ENCODE data around the gene NEURL4.

Gene NEURL4

DNA sequence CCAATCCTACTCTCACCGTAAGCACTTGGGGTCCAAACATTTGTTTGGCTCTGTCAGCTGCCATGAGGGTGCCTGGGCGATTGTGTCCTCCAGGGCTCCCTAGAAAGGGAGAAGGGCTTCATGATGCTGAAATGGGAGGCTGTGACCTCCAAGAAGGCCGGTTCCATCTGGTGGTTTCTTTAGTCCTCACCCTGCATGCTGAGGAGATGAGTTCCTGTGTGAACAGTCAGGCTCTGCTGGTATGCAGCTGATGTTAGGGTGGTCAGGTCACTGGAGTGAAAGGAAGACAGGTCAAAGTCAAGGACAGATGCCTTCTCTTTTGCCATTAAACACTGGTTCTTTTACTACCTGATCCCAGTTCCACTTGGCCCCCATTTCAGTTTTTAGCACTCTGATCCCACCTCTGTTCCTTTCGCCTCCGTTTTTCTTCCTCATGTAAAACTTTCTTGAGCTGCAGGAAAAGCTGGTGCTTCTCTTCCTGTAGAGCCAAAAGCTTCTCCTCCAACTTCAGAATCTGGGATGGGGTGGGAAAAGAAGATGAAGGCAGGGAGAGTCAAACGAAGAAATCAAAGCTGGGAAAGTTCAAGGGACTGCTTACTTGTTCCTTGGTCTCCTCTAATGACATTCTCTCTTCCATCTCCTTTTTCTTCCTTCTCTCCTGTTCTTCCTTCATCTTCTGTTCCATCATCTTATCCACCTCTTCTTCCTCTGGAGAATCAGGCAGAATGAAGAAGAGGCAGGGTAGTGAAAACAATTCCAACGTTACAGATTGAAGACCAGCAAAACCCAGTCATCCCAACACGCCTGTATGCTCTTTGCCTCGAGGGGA lies 15.0 kb downstream of the NEURL4 start:
- Histone ChIP-seq H3K36me3 (ENCODE audit: control insufficient read depth, low read length) (peaks cover 86% of the 10 kb centered on the region), H3K27ac (ENCODE audit: low read depth, low read length) (peak overlapping the region; percentile 73)

DNA sequence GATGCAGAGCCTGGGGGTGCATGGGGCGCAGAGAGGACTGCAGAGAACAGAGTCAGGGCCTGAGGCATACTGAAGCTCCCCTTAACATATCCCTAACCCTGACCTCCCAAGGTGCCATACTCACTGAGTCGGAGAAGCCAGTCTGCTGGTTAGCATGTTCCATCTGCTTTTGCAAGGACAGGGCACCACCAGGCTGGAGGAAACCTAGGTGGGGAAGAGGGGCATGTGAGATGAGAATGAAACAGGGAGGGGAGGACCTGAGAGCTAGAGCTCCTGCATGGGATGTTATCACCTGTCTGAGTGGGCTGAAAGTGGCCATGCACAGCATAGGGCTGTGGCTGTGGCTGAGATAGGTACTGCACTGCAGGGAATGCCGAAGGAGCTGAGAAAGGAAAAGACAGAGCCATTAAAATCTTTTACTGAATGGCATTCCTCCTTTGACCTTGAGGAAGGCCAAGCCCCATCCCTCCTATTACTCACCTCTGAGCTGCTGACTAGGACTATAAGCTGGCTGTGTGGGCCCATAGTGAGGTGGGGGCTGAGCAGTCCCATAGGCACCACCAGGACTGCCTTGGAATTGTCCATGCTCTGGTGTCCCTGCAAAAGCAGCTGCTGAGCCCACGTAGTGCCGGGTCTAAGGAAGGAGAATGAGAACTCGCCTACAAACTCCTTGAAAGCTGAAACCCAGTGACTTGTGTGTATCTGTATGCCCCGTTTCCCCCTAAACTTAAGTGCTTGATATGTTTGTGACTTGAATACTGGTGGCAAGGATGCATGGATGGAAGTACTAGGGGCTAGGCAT lies 15.8 kb downstream of the NEURL4 start:
- H3K36me3 ChIP-seq (ENCODE audit: control insufficient read depth, low read length), result peaks cover 86% of the 10 kb centered on the region
- H3K27ac ChIP-seq (ENCODE audit: low read depth, low read length), result peak overlapping the region; percentile 73
- no peak for TF ChIP-seq EZH2phosphoT487 (IDR thresholded peaks at IDR 0.05; ENCODE audit: borderline replicate concordance, low read length)
- TF ChIP-seq, protein P1, sequence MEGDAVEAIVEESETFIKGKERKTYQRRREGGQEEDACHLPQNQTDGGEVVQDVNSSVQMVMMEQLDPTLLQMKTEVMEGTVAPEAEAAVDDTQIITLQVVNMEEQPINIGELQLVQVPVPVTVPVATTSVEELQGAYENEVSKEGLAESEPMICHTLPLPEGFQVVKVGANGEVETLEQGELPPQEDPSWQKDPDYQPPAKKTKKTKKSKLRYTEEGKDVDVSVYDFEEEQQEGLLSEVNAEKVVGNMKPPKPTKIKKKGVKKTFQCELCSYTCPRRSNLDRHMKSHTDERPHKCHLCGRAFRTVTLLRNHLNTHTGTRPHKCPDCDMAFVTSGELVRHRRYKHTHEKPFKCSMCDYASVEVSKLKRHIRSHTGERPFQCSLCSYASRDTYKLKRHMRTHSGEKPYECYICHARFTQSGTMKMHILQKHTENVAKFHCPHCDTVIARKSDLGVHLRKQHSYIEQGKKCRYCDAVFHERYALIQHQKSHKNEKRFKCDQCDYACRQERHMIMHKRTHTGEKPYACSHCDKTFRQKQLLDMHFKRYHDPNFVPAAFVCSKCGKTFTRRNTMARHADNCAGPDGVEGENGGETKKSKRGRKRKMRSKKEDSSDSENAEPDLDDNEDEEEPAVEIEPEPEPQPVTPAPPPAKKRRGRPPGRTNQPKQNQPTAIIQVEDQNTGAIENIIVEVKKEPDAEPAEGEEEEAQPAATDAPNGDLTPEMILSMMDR (IDR thresholded peaks at IDR 0.05; ENCODE audit: low read depth, low read length, poor library complexity, severe bottlenecking), result peak; percentile 24
- no peaks in the 10 kb centered on the region for H3K9me2 ChIP-seq (replicated peaks; ENCODE audit: control insufficient read depth, low read length)
- peak overlapping the region; percentile 98 for H3K4me2 ChIP-seq (ENCODE audit: low read length)
- no peaks in the 10 kb centered on the region for H3K27me3 ChIP-seq (ENCODE audit: control insufficient read depth, low read length)
- H3K4me3 ChIP-seq (ENCODE audit: low read length), result peak overlapping the region; percentile 85
- H3K79me2 ChIP-seq (ENCODE audit: control insufficient read depth, low read length), result peaks cover 59% of the 10 kb centered on the region
- peaks cover 34% of the 10 kb centered on the region for H4K20me1 ChIP-seq (ENCODE audit: control insufficient read depth, insufficient read depth, low read depth, low read length)
- peaks cover 58% of the 10 kb centered on the region for H3K4me1 ChIP-seq (ENCODE audit: control insufficient read depth, low read length)
- H3F3A ChIP-seq (ENCODE audit: control insufficient read depth, insufficient read depth), result peaks cover 72% of the 10 kb centered on the region
- no peaks in the 10 kb centered on the region for H3K9me3 ChIP-seq (ENCODE audit: control insufficient read depth, insufficient read depth, low read length)

More for the DNA sequence above, 15.0 kb downstream of the NEURL4 start:
- Histone ChIP-seq H3K9me3 (ENCODE audit: control insufficient read depth, insufficient read depth, low read length) (no peaks in the 10 kb centered on the region), H3K4me3 (ENCODE audit: low read length) (peak overlapping the region; percentile 85), H3K9me2 (replicated peaks; ENCODE audit: control insufficient read depth, low read length) (no peaks in the 10 kb centered on the region), H4K20me1 (ENCODE audit: control insufficient read depth, insufficient read depth, low read depth, low read length) (peaks cover 33% of the 10 kb centered on the region), H3K4me2 (ENCODE audit: low read length) (peak overlapping the region; percentile 98), H3K79me2 (ENCODE audit: control insufficient read depth, low read length) (peaks cover 51% of the 10 kb centered on the region), H3K27me3 (ENCODE audit: control insufficient read depth, low read length) (no peaks in the 10 kb centered on the region), H3K4me1 (ENCODE audit: control insufficient read depth, low read length) (peaks cover 56% of the 10 kb centered on the region), H3F3A (ENCODE audit: control insufficient read depth, insufficient read depth) (peaks cover 65% of the 10 kb centered on the region)
- TF ChIP-seq EZH2phosphoT487 (IDR thresholded peaks at IDR 0.05; ENCODE audit: borderline replicate concordance, low read length), result no peak
- TF ChIP-seq, protein P1 (IDR thresholded peaks at IDR 0.05; ENCODE audit: low read depth, low read length, poor library complexity, severe bottlenecking), result no peak

DNA sequence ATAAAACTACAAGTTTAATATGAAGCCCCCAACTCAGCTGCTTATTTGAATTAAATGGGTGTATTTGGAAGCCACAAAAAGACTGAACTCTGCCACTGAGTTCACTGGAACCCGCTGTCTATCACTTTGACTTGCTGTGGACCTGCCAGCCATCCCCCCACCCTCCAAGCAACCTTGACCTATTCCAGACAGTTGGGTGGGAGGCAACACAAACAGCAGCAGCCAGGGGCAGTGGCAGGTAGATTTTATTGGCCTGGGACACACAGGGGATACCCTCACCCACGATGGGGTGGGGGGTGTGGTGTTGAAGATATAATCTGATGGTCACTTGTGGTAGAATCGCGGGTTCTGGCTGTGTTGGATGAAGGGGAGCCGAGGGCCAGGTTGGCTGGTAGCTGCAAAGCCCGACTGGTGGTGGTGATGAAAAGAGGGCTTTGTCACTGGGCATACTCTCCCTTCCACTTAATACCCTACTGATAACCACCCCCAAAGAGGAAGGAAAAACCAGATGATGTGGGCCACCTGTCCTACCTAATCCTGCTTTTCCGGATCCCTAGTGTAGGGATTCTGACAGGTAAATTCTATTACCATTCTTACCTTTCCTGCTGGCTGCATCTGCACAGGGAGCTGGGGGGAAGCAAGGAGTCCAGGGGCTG lies 16.6 kb downstream of the NEURL4 start:
- Histone ChIP-seq H3K4me3 (ENCODE audit: low read length) (peak overlapping the region; percentile 85), H3K36me3 (ENCODE audit: control insufficient read depth, low read length) (peaks cover 86% of the 10 kb centered on the region), H3K4me2 (ENCODE audit: low read length) (peak overlapping the region; percentile 98), H4K20me1 (ENCODE audit: control insufficient read depth, insufficient read depth, low read depth, low read length) (peaks cover 34% of the 10 kb centered on the region), H3K27me3 (ENCODE audit: control insufficient read depth, low read length) (no peaks in the 10 kb centered on the region), H3K4me1 (ENCODE audit: control insufficient read depth, low read length) (peaks cover 58% of the 10 kb centered on the region), H3K9me2 (replicated peaks; ENCODE audit: control insufficient read depth, low read length) (no peaks in the 10 kb centered on the region), H3F3A (ENCODE audit: control insufficient read depth, insufficient read depth) (peaks cover 71% of the 10 kb centered on the region), H3K9me3 (ENCODE audit: control insufficient read depth, insufficient read depth, low read length) (no peaks in the 10 kb centered on the region), H3K79me2 (ENCODE audit: control insufficient read depth, low read length) (peaks cover 66% of the 10 kb centered on the region), H3K27ac (ENCODE audit: low read depth, low read length) (peak overlapping the region; percentile 73; the same call in 1 of the 2 replicates)
- TF ChIP-seq EZH2phosphoT487 (IDR thresholded peaks at IDR 0.05; ENCODE audit: borderline replicate concordance, low read length), result no peak
- TF ChIP-seq, protein P1 (IDR thresholded peaks at IDR 0.05; ENCODE audit: low read depth, low read length, poor library complexity, severe bottlenecking), result no peak
